DMS79 treated with DMSO at 0.1 percent for 48 hours (cell line): ENCODE results near the gene PREP.
A peak's percentile ranks its signal among the peaks of the same experiment; 100 is the strongest.
"Not testable (repeated sequence)": the region's sequence is repeated elsewhere in the genome, so short reads cannot be mapped to it uniquely, and the experiment has no call there.

Experiments used
- DNase-seq: peaks from one replicate; lab custom pipeline; 2025; lab: John Stamatoyannopoulos, UW

Gene PREP

GRCh38 chr6:105269390-105269789, 133.5 kb downstream of the PREP start:
- DNase-seq: no peak

- no peak for DNase-seq
Measured at GRCh38 chr6:105263685-105264610, 138.9 kb downstream of the PREP start.

- DNase-seq: peak; percentile 92
Measured at GRCh38 chr6:105259913-105260889, 142.7 kb downstream of the PREP start.

- peak; percentile 39 for DNase-seq
Measured at GRCh38 chr6:105258816-105259215, 144.1 kb downstream of the PREP start.

GRCh38 chr6:105257340-105257739, 145.5 kb downstream of the PREP start:
- DNase-seq: peak; percentile 82

- DNase-seq: no peak
Measured at GRCh38 chr6:105256619-105257018, 146.3 kb downstream of the PREP start.

- no peak for DNase-seq
Measured at GRCh38 chr6:105253787-105254186, 149.1 kb downstream of the PREP start.

GRCh38 chr6:105251689-105252088, 151.2 kb downstream of the PREP start:
- no peak for DNase-seq

GRCh38 chr6:105250533-105250932, 152.3 kb downstream of the PREP start:
- DNase-seq: no peak

- DNase-seq: no peak
Measured at GRCh38 chr6:105243487-105243886, 159.4 kb downstream of the PREP start.

GRCh38 chr6:105235155-105235554, 167.7 kb downstream of the PREP start:
- no peak for DNase-seq

GRCh38 chr6:105231771-105232170, 171.1 kb downstream of the PREP start:
- DNase-seq: not testable (repeated sequence)
